ENCODE data around the gene RGS3.
A peak's percentile ranks its signal among the peaks of the same experiment; 100 is the strongest.

RGS3 gene

DNA sequence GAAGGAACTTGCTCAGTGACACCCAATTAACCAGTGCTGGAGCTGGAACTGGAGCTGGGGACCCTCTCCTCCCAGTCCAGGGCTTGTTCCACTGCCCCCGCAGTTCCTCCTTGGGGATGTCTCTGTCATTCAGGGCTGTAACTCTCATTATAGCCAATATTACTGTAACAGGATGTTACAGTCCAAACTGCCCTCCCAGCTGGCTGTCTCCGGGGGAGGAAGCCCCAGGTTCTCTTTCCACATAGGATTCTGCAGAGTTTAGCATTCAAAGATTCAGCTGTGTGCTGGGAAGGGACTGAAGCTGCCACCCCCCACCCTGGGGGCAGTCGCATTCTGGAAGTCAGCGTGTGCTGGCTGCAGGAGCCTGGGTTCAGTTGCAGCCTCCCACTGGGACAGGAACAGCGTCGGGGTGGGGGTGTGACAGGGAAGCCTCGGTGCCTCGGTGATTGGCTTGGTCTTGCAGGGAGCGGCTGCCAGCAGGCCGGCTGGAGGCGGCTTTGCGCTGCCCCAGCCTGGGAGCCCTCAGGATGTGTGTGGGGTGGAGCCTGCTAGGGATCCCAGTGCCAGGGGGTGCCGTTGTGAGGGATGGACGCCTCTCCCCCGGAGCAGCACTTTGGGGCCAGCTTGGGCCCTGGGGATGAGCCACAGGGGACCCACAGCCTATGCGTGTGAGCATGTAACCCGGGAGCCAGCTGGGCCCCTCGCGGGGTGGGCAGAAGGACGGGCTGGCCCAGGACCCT lies 101.1 kb downstream of the RGS3 start:
- TF ChIP-seq POLR2AphosphoS5 (IDR thresholded peaks at IDR 0.05; ENCODE audit: low read depth, low read length) (no peak), TAF1 (IDR thresholded peaks at IDR 0.05; ENCODE audit: borderline replicate concordance, low read depth, low read length) (no peak), POLR2A (IDR thresholded peaks at IDR 0.05; ENCODE audit: low read depth, low read length) (no peak)
- FAIRE-seq (peak; percentile 60), DNase-seq (ENCODE audit: insufficient read length) (no peak)

- TF ChIP-seq TAF1 (IDR thresholded peaks at IDR 0.05; ENCODE audit: borderline replicate concordance, low read depth, low read length) = no peak
- no peak for TF ChIP-seq POLR2A (IDR thresholded peaks at IDR 0.05; ENCODE audit: low read depth, low read length)
- TF ChIP-seq POLR2AphosphoS5 (IDR thresholded peaks at IDR 0.05; ENCODE audit: low read depth, low read length) = no peak
- no peak for FAIRE-seq
- no peak for DNase-seq (ENCODE audit: insufficient read length)
Observed at GRCh38 chr9:113566016-113566711, 102.6 kb downstream of the RGS3 start.

- no peak for TF ChIP-seq POLR2AphosphoS5 (IDR thresholded peaks at IDR 0.05; ENCODE audit: low read depth, low read length)
- TF ChIP-seq TAF1 (IDR thresholded peaks at IDR 0.05; ENCODE audit: borderline replicate concordance, low read depth, low read length) = no peak
- TF ChIP-seq POLR2A (IDR thresholded peaks at IDR 0.05; ENCODE audit: low read depth, low read length) = no peak
- no peak for FAIRE-seq
- DNase-seq (ENCODE audit: insufficient read length) = no peak
Observed at GRCh38 chr9:113566712-113567071, 103.2 kb downstream of the RGS3 start.

DNA sequence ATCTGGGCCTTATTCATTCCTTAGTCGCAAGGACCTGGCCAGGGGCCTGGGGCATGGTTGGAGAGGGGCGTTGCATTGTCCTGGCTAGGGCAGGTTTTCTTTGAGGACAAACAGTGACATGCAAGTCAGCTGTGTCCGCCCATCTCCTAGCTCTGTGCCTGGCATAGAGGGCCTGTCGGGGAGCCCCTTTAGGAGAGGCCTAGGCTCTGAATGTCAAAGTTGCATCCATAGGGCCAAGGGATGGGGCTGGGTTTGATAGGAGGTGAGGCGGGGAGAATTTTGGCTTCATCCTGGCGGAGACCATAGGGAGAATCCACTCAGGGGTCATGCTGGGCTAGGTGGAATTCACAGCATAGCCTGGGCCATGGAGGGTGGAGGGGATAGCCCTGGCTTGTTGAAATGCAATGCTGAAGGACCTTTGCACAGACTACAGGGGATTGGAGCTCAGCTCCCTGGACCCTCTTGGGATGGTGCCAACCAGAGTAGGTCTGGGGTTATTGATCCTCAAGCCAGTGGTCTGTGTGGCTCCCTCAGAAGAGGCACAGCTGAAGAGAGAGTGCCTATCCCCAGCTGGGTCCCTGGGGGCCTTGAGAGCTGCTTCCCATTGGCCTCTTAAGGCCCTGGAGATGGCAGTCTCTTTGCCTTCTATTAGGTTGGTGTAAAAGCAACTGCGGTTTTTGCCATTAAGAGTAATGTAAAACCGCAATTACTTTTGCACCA lies 104.0 kb downstream of the RGS3 start:
- DNase-seq (ENCODE audit: insufficient read length) (no peak), FAIRE-seq (no peak)
- TF ChIP-seq TAF1 (IDR thresholded peaks at IDR 0.05; ENCODE audit: borderline replicate concordance, low read depth, low read length) = no peak
- no peak for TF ChIP-seq POLR2AphosphoS5 (IDR thresholded peaks at IDR 0.05; ENCODE audit: low read depth, low read length)
- no peak for TF ChIP-seq POLR2A (IDR thresholded peaks at IDR 0.05; ENCODE audit: low read depth, low read length)

DNA sequence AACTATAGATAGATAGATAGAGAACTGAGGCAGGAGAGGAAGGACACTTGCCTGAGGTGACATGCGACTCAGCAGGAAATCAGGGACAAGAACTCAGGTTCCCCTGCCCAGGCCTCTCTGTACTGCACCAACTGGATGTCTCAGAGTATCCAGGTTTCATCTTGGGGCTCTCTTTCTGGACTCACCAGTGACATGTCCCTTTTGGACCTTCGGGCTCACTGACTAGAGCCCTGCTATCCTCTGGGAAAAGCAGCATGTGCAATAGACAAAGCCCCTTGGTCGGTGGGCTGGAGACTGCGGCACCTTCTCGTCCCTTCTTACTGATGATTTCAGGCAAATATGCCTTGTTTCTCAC lies 104.5 kb downstream of the RGS3 start:
- FAIRE-seq = no peak
- TF ChIP-seq POLR2AphosphoS5 (IDR thresholded peaks at IDR 0.05; ENCODE audit: low read depth, low read length) = no peak
- no peak for TF ChIP-seq POLR2A (IDR thresholded peaks at IDR 0.05; ENCODE audit: low read depth, low read length)
- TF ChIP-seq TAF1 (IDR thresholded peaks at IDR 0.05; ENCODE audit: borderline replicate concordance, low read depth, low read length) = no peak

GRCh38 chr9:113568571-113569321 lies 105.2 kb downstream of the RGS3 start:
- no peak for TF ChIP-seq POLR2AphosphoS5 (IDR thresholded peaks at IDR 0.05; ENCODE audit: low read depth, low read length)
- TF ChIP-seq TAF1 (IDR thresholded peaks at IDR 0.05; ENCODE audit: borderline replicate concordance, low read depth, low read length) = no peak
- no peak for TF ChIP-seq POLR2A (IDR thresholded peaks at IDR 0.05; ENCODE audit: low read depth, low read length)
- DNase-seq (ENCODE audit: insufficient read length) (no peak), FAIRE-seq (no peak)

More for the DNA sequence above, 104.5 kb downstream of the RGS3 start:
- DNase-seq (ENCODE audit: insufficient read length) = no peak

- DNase-seq (ENCODE audit: insufficient read length) = no peak
- FAIRE-seq = no peak
- no peak for TF ChIP-seq TAF1 (IDR thresholded peaks at IDR 0.05; ENCODE audit: borderline replicate concordance, low read depth, low read length)
- TF ChIP-seq POLR2AphosphoS5 (IDR thresholded peaks at IDR 0.05; ENCODE audit: low read depth, low read length) = no peak
- TF ChIP-seq POLR2A (IDR thresholded peaks at IDR 0.05; ENCODE audit: low read depth, low read length) = no peak
Observed at GRCh38 chr9:113569472-113570060, 106.0 kb downstream of the RGS3 start.

DNA sequence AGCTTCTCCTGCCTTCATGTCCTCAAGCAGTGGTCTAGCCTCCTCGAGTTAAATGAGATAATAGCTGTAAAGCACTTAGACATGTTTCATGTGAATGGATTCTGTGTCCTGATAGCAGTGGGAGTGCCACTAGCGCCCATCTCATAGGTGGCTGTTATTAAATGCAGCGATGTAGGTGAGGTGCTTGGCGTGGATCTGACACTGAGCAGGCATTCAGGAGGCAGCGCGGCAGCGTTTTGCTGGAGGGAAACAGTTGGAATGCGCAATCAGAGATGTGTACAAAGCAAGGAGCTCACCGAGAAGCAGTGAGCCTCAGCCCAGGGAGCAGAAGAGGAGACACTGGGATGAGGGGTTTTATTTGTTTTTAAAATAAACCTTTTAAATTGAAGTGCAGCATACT lies 106.6 kb downstream of the RGS3 start:
- no peak for DNase-seq (ENCODE audit: insufficient read length)
- FAIRE-seq = no peak
- no peak for TF ChIP-seq POLR2A (IDR thresholded peaks at IDR 0.05; ENCODE audit: low read depth, low read length)
- no peak for TF ChIP-seq TAF1 (IDR thresholded peaks at IDR 0.05; ENCODE audit: borderline replicate concordance, low read depth, low read length)
- TF ChIP-seq POLR2AphosphoS5 (IDR thresholded peaks at IDR 0.05; ENCODE audit: low read depth, low read length) = no peak

- FAIRE-seq (no peak), DNase-seq (ENCODE audit: insufficient read length) (no peak)
- TF ChIP-seq POLR2AphosphoS5 (IDR thresholded peaks at IDR 0.05; ENCODE audit: low read depth, low read length) = no peak
- no peak for TF ChIP-seq TAF1 (IDR thresholded peaks at IDR 0.05; ENCODE audit: borderline replicate concordance, low read depth, low read length)
- TF ChIP-seq POLR2A (IDR thresholded peaks at IDR 0.05; ENCODE audit: low read depth, low read length) = no peak
Observed at GRCh38 chr9:113570749-113571711, 107.5 kb downstream of the RGS3 start.
